HG02973 (cell line): ENCODE results near the gene POU4F3.

ENCODE experiments used
- ATAC-seq: cut with Tn5 transposase; IDR thresholded peaks from one replicate; pipeline ENCODE4 v1.9.1; 2021; ENCODE audit warnings: moderate library complexity; ENCODE audit not compliant: unreplicated experiment

The POU4F3 gene

GRCh38 chr5:146339715-146340259 is 1.1 kb downstream of the POU4F3 start:
- no peak for ATAC-seq

GRCh38 chr5:146340260-146341081 is 1.8 kb downstream of the POU4F3 start:
- ATAC-seq, result no peak

DNA sequence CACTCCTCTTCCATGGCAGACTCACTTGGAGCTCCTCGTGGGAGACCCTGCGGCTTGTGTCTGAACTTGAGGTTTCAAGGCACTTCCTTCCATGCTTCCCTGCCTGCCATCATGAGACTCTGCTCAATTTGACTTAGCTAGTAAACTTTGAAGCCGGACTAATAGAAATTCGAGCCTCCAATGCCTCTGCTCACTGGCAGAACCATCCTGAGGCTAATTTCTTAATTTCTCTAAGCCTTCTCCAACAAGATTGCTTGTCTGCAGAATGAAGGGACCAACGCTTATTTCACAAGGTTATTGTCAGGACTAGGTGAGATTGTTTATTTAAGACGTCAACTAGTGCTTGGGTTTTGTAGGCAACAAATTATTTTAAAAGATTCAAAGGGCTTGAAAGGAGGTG is 3.2 kb downstream of the POU4F3 start:
- ATAC-seq, result no peak

DNA sequence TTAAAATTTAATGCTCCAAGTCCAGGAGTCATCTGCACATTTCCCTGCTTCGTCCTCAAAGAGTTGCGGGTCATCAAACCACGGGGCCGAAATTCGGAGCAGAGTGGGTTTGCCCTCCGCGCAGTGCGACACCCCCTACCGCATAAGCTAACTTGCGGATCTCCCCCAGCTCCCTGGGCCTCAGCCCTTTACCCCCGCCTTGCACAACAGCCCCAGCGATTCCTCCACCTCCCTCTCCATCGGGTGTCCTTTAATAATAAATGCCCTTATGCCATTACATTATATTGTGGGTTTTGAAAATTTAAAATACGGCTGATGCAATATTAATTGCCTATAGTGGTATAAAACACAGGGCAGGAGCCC is 3.9 kb downstream of the POU4F3 start:
- ATAC-seq, result no peak

DNA sequence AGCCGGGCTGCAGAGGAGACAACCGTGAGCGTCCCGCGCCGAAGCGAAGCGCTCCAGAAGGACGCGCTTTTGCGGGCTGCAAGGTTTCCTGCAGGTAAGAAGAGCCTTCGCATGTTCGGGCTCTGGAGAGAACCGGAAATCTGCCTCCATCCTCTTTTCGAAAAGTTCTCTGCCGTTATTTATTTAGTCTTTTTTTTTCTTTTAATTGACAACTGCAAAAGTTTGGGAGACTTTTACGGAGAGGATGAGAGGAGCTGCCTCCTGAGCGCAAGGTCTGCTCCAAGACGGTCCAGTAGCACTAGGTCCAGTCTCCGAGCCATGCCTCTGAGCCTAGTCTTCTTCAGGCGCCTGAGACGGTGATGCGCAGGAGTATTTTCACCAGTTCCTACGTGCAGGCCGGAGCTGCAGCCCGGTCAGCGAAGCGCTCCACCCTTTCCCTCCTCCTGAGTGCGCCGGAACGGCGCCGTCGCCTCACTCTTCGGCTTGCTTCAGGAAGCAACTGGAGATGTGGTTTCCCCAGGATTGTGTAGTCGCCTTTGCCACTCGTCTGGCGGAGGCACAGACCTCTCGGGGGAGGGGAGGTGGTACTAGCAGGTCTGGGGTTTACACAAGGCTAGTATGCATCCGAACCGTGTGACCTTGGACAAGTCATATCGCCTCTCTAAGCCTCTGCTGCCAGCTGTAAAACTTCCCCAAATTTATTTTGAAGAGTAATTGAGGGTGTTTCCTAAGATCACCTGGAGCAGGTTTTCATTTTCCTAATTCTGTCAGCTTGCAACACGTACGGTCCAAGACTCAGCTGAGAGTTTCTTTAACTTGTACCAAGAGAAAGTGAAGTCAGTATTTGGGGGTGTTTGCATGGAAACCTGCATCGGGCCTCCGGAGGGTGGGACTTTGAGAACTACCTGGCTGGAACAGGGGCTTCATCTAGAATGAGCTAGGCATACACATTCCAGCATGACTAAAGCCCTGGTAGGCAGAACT is 4.5 kb downstream of the POU4F3 start:
- ATAC-seq, result no peak

GRCh38 chr5:146344155-146345118 is 5.8 kb downstream of the POU4F3 start:
- no peak for ATAC-seq

DNA sequence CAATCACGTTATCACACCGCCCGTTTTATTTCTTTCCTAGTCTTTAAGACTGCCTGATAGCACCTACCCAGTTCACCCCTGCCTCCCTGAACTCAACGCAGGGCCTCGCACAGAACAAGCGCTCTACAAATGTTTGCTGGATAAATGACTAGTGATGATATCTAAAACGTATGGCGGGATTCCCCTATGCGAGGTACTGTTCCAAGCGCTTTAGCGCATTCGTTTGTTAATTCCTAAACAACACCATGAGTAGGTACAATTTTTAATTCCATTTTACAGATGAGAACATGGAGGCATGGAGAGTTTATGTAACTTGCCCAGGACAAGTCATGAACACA is 6.6 kb downstream of the POU4F3 start:
- no peak for ATAC-seq

DNA sequence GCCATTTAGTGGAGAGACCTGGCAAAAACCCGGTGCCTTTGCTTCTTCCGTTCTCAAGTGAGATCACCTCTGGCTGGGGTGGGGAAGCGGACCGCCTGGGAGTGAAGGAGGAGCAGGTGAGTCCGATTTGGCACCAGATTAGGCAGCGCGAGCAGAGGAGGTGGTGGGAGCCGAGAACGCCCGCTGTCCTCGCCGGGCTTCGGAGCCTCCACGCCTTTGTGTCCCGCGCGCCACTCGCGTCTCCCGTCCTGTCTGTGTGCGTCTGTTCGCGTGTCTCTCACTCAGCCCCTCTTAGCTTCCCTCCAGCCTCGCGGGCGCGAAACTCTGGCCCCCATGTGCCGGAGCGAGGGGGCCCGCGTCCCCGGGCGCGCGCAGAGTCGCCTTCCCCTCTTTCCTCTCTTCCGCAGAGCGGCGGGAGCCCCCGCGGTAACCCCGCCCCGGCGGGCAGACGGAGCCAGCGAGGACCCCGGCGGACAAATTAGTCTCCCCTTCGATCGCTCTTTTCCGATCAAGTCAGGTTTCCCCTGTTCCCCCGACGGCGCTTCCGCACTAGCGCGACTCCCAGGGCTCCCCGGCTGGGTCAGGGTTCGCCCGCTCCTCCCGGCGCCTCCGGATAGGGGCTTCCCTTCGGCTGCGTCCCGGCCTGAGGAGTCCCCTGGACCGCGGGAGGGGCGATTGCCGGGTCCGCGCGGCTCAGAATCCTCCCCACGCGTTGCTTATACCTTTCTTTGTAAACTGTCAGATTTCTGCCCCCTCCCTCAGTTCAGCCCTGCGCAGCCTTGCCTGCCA is 7.1 kb downstream of the POU4F3 start:
- no peak for ATAC-seq

DNA sequence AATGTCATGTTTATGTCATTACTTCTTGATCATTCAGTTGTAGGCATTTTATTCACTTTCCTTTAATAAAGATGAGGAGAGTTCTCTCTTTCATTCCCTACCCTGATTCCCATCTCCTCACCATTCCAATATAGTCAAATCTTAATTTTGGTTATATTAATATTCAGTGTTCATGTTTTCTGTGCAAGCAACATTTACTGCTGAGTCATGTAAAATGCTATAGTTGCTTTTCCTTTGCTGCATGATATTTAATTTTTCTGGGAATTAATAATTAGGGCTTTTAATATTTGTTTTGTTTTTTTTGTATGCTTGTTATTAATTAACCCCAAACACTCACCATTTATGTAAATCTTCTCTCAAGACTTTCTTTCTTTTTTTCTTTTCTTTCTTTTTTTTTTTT is 18.5 kb downstream of the POU4F3 start:
- ATAC-seq, result no peak

- ATAC-seq, result no peak
These were observed 21.2 kb downstream of the POU4F3 start for GRCh38 chr5:146359836-146360235.

- no peak for ATAC-seq
These were observed 24.7 kb downstream of the POU4F3 start for GRCh38 chr5:146363161-146363874.

DNA sequence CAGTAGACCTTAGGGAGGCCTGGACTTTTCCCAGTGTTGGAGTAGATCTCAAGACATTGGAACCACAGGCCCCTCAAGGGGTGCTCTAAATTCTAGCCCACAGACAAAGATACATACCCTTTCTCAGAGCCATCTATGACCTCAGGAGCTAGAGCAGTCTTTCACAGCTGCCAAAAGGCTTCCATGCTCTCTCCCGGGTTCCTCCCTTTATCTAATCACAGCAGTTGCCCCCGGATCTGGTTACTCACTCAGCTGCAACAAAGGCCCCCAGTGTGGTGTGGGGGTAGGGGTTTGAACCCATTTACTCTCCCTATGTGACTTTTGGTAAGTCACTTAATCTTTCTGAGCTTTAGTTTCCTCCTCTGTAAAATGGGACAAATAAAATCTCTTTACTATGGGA is 27.0 kb downstream of the POU4F3 start:
- ATAC-seq, result no peak

- ATAC-seq, result no peak
These were observed 28.3 kb downstream of the POU4F3 start for GRCh38 chr5:146366904-146367303.

- no peak for ATAC-seq
These were observed 29.5 kb downstream of the POU4F3 start for GRCh38 chr5:146368137-146368536.

DNA sequence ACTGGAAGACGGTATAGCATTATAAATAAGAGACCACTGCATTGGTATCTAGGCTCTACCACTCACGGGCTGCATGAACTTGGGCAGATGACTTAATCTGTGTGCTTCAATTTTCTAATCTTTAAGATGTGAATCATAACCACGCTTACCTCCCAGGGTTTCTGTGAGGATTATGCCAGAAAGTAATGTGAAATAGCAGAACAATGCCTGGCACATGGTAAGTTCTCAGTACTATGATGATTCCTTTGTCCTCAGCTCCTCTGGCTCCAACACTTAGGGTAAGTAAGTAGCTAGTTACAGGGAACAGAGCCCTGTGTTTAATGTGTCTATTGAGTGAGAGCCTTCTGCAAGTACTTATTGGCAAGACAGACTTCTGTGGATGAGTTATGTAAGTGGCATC is 31.1 kb downstream of the POU4F3 start:
- ATAC-seq, result no peak

DNA sequence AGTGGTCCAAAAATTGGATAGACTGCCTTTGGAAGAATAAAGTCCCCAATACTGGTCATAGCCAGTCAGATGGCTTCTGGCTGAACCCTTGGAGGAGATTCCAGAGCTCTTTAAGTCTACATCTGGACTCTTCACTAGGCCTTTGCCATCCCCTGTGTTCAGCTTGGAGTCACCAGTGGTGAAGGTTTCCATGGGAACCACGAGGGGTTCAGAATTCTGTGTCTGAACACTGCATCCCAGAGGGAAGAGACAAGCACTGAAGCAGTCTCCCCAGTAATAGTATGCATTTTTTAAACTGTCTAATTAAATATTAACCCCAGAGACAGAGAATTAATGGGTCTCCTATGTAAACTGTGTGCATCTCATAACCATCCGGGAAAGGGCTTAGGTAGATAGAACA is 38.2 kb downstream of the POU4F3 start:
- ATAC-seq, result no peak

DNA sequence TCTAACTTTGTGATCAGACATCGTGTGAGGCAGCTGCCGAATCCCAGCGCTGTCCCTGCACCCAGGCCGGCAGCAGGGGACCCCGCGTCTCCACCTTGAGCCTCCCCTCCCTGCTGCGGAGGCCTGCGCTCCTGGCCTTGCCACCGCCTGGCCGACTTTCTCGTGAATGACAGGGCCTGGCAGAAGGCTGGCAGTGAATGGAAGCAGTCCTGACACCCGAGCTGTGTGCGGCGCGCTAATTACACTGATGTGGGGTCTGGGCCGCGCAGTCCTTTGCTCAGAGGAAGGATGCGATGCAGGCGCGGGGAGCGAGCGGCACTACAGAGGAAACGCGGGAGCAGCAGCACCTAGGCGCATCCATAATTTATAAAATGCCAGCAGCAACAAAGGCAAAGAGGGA is 40.3 kb downstream of the POU4F3 start:
- ATAC-seq, result no peak

DNA sequence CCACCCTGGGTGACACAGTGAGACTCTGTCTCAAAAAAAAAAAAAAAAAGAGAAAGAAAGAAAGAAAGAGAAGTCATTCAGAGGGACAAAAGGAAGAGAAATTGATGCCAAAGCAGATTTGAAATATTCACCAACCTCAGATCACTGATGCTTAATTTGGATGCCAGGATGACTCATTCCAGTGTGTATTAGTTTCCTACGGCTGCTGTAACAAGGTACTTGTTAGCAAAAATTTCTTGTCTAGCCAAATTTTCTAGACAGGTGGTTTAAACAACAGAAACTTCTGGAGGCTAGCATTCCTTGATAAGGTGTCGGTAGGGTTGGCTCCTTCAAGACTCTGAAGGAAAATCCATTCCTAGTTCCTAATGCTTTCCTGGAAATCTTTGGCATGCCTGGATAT is 42.1 kb downstream of the POU4F3 start:
- ATAC-seq, result no peak

DNA sequence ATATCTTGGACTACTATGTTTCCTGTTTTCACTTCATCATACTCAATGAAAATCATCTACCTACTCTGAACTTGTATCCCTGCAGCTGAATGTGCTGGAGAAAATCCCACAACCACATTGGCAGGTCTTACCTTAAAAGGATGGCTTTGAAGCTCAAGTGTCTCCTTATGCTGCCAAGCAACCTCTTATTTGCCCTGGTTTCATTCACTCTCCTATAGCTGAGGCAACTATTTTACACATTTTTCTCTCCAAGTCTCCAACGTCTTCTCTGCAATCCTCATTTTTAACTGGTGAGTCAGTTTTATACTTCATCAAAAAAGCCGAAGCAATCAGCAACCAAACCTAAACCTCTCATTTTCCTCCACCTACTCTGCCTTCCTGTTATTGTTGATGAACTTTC is 49.7 kb downstream of the POU4F3 start:
- ATAC-seq, result no peak
